Limb (tissue), 2 donors: ENCODE measurements around the gene ANO9.
"Not testable (repeated sequence)": the region's sequence is repeated elsewhere in the genome, so short reads cannot be mapped to it uniquely, and the experiment has no call there.

Source experiments
- DNase-seq, 2 donors: peaks; one replicate each; pipeline ENCODE4 v3.0.0-alpha.2; 2016; ENCODE audit errors: extremely low spot score in 2 of 2

Gene ANO9

GRCh38 chr11:416757-417621, 24.8 kb downstream of the ANO9 start:
- DNase-seq, result no peak

GRCh38 chr11:416051-416756, 25.6 kb downstream of the ANO9 start:
- no peak for DNase-seq

GRCh38 chr11:415640-416041, 26.2 kb downstream of the ANO9 start:
- no peak for DNase-seq

GRCh38 chr11:414318-414857, 27.4 kb downstream of the ANO9 start:
- DNase-seq, result no peak

GRCh38 chr11:413120-414081, 28.4 kb downstream of the ANO9 start:
- DNase-seq, result no peak

GRCh38 chr11:412641-413119, 29.1 kb downstream of the ANO9 start:
- DNase-seq, result no peak

GRCh38 chr11:411520-411919, 30.3 kb downstream of the ANO9 start:
- DNase-seq, result not testable (repeated sequence)

- not testable (repeated sequence) for DNase-seq
Observed at GRCh38 chr11:410711-411110, 31.1 kb downstream of the ANO9 start.

GRCh38 chr11:409600-410483, 32.0 kb downstream of the ANO9 start:
- no peak for DNase-seq

GRCh38 chr11:409008-409599, 32.7 kb downstream of the ANO9 start:
- DNase-seq, result no peak

- DNase-seq, result no peak
Observed at GRCh38 chr11:408154-409007, 33.4 kb downstream of the ANO9 start.

- DNase-seq, result no peak
Observed at GRCh38 chr11:407651-408123, 34.1 kb downstream of the ANO9 start.

GRCh38 chr11:406796-407650, 34.8 kb downstream of the ANO9 start:
- DNase-seq, result peak; percentile 53 to 88

GRCh38 chr11:405954-406795, 35.6 kb downstream of the ANO9 start:
- no peak for DNase-seq

GRCh38 chr11:405323-405953, 36.4 kb downstream of the ANO9 start:
- no peak for DNase-seq

- DNase-seq, result no peak
Observed at GRCh38 chr11:404551-405264, 37.1 kb downstream of the ANO9 start.
